GM18870 (cell line): ENCODE results near the gene XAGE1B.
"Not testable (repeated sequence)": the region's sequence is repeated elsewhere in the genome, so short reads cannot be mapped to it uniquely, and the experiment has no call there.

Experiments
- ATAC-seq: cut with Tn5 transposase; IDR thresholded peaks from one replicate; pipeline ENCODE4 v1.9.1; 2021; ENCODE audit warnings: moderate library complexity; ENCODE audit not compliant: unreplicated experiment

The XAGE1B gene, protein sequence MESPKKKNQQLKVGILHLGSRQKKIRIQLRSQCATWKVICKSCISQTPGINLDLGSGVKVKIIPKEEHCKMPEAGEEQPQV

DNA sequence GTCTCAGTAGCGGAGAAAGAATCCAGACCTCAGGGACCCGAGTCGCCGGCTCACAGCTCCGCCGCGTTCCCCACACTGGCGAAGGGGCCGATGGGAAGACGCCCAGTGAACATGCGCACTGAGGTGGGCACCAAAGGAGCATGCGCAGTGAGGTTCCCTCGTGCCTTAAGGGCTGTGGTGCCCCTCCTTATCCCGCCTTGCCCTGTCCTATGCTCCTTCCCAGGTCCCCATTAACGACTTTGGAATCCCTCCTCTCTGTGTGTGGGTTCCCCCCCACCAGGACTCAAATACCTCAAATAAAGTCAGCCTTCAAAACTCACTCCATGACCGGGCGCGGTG lies at the start of gene XAGE1B:
XAGE1B (minus strand) TSS at position 77 of the 339 bp plus-strand sequence. CDS start 1,536 bp downstream, outside the sequence.
- ATAC-seq, result not testable (repeated sequence)

- ATAC-seq, result no peak
Observed at GRCh38 chrX:52563105-52563504, 46.2 kb upstream of the XAGE1B start.

DNA sequence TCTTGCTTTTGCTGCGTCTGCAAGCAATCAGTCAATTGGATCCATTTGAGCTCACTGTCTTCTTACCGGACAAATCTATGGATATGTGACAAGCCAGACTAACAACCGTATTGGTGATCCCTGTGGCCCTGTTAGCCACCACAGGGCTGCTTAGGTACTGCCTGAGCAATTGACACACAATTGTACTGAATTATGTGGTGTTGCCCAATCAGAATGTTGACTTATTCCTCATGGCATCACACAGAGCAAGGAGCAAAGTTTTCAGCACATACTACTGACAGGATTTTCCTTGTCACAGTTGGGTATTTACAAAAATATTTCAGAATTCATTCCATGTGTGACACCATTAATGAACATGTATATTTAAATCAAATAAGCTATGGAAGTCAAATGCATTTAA lies 41.3 kb upstream of the XAGE1B start:
- no peak for ATAC-seq

- no peak for ATAC-seq
Observed at GRCh38 chrX:52556741-52557140, 39.9 kb upstream of the XAGE1B start.

DNA sequence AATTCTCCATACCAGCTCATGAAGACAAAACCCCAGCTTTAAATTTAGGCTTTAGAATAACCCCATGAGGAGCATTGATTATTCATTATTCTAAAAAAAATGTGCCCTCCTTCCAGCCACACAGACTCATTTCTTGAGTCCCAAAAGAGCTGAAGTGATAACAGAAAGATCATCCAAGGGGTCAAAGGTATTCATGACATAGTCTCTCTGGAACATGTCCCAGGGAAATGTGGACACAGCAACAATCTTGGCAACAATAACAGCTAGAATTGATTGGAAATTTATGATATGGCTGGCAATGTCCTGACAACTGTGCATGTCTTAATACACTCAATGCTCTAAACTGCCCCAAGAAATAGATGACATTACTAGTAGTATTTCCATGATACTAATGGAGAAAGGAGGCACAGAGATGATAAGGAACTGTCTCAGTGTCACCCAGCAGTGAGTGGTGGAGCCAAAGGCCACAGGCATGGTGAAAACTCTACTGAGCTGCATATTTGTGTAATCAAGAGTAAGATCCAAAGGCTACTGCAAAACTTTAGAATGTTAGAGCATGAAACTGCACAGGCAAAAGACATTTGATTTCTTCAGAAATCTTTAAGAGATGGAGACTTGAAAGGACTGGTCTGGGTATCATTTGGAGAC lies 37.3 kb upstream of the XAGE1B start:
- no peak for ATAC-seq

- not testable (repeated sequence) for ATAC-seq
Observed at GRCh38 chrX:52548769-52549168, 31.9 kb upstream of the XAGE1B start.

GRCh38 chrX:52544147-52544840 lies 27.4 kb upstream of the XAGE1B start:
- no peak for ATAC-seq

DNA sequence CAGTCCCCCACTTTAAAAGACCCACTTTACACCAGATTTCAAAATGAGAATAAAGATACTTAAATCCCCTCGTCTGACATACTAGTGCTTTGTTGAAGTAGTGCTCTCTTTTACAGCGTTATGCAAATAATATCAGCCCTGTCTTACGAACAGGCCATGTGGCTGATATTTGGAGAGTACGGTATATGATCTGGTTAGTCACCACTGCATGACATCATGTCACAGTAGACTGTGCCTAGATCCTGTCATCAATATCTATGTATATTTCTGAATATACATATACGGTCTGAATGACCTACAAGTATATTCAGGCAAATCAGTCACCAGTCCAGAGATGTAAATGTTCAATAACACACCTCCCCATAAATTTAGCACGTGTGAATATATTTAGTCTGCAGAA lies 25.4 kb upstream of the XAGE1B start:
- no peak for ATAC-seq

DNA sequence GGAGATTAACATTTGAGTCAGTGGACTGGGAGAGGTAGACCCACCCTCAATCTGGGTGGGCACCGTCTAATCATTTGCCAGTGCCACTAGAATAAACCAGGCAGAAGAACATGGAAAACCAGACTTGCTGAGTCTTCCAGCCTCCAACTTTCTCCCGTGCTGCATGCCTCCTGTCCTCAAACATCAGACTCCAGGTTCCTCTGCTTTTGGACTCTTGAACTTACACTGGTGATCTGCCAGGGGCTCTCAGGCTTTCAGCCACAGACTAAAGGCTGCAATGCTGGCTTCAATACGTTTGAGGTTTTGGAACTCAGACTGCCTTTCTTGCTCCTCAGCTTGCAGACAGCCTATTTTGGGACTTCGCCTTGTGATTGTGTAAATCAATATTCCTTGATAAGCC lies 24.2 kb upstream of the XAGE1B start:
- not testable (repeated sequence) for ATAC-seq

DNA sequence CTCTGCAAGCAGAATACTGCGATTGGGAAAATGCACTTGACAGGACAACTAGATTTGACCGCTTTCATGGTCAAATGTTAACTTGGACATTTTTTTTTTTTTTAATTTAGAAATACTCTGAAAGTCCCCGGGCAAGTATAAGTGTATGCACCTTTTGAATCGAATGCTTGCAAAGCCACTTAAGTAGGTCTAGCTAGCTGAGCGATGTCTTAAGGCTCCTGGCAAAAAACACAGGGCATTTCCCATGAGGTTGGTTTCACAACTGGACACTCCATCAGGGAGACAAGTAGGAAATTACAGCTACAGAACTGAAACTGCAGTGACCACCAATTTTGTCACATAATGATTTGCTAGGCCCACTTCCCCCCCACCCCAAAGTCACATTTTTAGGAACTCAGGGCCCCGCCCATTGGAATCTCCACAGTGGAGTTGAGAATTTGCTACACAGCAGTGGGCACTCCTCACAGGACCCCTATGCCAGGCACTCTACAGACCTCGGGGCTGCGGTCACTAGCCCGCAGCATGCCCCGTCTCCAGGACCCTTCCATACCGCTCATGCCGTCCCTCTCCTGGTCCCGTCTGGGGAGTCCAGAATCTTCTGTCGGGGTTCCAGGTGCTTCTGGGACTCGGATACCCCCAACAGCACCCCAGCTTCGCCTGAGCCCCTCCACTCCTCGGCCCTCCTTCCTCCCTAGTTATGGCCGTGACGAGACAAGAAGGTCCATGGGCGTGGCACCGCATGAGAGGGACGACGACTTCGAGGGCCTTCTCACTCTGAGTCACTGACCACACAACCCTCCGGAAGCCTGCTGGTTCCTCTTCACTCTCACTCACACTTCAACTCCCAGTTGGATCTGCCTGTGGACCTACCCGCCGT lies 515 bp downstream of the XAGE1B start:
- ATAC-seq, result not testable (repeated sequence)

GRCh38 chrX:52511126-52511525 lies 5.7 kb downstream of the XAGE1B start:
- not testable (repeated sequence) for ATAC-seq

DNA sequence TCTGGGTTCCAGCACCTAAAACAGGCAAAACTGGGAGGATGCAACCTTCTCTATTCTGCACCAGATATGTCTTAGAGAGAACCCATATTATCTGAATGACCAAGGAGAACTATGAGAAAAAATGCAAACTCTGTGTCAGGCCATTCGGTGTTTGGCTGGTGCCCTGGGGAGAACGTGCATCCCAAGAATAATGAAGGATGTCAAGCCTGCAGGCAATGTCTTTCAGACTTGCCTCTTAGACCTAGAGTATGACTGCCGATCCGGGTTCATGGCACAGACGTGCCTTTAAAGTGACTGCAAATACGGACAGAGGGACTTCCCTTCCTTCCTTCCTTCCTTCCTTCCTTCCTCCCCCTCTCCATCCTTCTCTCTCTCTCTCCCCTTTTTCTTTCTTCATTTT lies 6.9 kb downstream of the XAGE1B start:
- ATAC-seq, result no peak

DNA sequence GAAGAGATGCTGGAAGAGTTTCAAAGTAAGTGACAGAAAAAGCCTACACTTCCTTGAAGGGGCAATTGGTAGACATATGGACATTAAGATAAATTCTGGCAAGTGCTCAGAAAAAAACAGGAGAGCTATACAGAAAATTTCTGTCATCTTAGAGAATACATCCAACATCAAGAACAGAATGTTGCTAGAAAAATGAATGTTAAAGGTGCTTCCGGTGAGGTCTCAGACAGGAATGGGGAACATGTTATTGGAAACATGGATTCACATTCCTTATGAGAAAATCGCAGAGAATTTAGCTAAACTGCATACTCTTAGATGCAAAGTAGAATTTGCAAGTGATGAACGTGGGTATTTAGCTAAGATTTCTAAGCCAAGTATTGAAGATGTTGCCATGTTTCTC lies 9.5 kb downstream of the XAGE1B start:
- no peak for ATAC-seq

GRCh38 chrX:52504551-52504950 lies 12.3 kb downstream of the XAGE1B start:
- ATAC-seq, result no peak

- ATAC-seq, result not testable (repeated sequence)
Observed at GRCh38 chrX:52501362-52501761, 15.5 kb downstream of the XAGE1B start.

- ATAC-seq, result not testable (repeated sequence)
Observed at GRCh38 chrX:52496419-52496772, 20.5 kb downstream of the XAGE1B start.

GRCh38 chrX:52495545-52496418 lies 21.1 kb downstream of the XAGE1B start, which contains the start of gene XAGE1A:
Gene XAGE1A, plus strand, starts transcription at chrX:52495808. Its CDS starts 1,554 bp downstream, at chrX:52497362.
- not testable (repeated sequence) for ATAC-seq

GRCh38 chrX:52471301-52471700 lies 45.6 kb downstream of the XAGE1B start:
- ATAC-seq, result not testable (repeated sequence)
